NCI-H2029 treated with DMSO at 0.1 percent for 48 hours (cell line): ENCODE results near the gene SPACA5.
"Not testable (repeated sequence)": the region's sequence is repeated elsewhere in the genome, so short reads cannot be mapped to it uniquely, and the experiment has no call there.

ENCODE experiments used
- DNase-seq: peaks from one replicate; lab custom pipeline; 2025; lab: John Stamatoyannopoulos, UW

SPACA5 gene

DNA sequence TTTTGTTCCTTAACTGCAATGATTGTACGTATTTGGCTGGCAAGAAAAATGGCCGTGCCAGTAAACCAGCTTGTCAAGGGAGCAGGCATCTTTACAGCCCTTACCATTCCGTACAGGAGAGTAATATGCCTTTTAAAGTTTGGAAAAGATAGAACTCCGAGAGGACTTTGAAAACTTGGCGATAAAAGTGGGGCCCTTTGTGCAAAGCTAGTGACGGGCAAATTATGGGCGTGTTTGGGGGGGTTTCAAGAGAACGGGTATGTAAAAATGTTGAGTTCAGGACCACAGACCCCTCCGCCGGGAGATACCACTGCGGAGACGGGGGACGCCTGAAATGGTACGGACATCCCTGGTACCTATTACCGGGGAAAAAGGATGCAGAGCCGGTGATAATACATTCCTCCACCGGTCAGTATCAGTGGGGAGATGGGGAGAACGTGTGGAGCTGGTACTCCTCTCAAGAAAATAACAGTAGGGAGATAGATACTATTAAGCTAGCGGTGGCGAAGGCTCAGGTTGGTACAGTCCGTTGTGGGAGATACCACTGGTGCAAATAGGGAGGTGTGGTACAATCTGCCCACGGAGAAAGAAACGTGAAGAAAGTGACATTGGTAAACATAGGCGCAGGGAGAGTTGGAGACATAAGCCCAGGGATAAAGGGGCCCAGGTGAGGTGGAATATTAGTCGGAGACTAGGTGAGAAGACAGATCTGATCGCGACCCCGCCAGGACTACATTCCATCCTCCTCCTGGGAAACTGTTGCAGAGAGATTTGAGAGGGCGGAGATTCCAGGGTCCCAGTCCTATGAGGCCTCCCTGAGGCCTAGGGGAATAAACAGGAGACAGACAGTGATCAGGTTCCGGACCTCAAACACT is 14.5 kb downstream of the SPACA5 start:
- DNase-seq = peak; percentile 62

DNA sequence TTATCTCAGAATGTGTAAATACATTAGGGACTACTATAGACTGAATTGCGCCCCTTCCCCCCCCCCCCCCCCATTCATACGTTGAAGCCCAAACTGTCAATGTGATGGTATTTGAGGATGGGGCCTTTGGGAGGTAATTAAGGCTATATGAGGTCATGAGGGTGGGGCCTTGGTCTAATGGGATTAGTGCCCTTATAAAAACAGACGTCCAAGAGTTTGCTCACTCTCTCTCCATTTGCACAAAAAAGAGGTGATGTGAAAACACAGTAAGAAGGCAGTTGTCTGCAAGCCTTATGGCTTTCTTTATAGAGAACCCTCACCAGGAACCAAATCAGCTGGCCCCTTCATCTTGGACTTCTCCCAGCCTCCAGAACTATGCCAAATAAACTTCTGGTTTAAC is 15.3 kb downstream of the SPACA5 start:
- no peak for DNase-seq

DNA sequence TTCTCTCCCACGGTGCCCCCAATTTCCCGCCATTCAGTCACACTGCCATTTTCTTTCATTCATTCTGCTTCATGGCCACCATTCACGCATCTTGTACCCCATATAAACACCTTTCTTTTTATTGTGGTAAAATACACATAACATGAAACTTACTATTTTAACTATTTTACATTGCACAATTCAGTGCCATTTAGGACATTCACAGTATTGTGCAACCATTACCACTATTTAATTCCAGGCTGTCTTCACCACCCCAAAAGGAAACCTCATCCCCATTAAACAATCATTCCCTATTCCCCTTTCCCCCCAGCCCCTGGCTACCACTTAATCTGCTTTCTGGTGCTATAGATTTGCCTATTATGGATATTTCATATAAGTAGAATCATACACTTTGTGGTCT is 15.9 kb downstream of the SPACA5 start:
- no peak for DNase-seq

DNA sequence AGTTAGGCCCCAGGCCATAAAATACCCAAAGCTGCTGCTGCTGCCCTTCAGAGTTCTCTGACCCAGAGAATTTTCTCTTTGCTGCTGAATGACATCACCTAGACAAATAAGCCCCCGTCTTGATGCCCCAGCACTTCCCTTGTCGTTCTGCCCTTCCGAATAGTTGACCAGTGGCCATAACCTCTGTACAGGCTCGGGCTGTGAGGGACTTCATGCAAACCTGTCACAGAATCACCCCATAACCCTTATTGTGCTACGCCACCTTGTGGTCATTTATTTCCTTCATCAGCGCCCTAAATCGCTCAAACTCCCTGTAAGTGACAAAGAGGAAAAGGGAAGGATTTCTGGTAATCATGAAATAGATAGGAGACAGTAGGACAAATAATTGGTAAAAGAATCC is 18.8 kb downstream of the SPACA5 start:
- peak; percentile 25 for DNase-seq

DNA sequence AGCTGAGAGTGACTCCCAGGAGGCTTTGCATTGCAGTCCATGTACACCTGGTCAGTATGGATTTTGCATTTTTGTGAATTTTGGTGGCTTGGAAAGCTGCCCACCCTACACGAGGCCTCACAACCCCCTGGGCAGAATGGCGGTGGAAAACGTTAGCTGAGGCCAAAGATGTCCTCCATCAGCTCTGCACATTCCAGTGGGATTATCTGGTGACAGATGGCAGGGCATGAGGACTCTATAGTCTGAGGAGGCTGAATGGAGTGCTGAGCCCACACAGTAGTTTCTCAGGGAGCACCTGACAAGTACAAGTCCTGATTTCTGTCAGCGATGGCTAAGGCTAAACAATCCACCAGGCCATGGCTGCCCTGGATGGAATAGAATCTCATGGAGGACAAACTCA is 20.8 kb downstream of the SPACA5 start:
- not testable (repeated sequence) for DNase-seq

DNA sequence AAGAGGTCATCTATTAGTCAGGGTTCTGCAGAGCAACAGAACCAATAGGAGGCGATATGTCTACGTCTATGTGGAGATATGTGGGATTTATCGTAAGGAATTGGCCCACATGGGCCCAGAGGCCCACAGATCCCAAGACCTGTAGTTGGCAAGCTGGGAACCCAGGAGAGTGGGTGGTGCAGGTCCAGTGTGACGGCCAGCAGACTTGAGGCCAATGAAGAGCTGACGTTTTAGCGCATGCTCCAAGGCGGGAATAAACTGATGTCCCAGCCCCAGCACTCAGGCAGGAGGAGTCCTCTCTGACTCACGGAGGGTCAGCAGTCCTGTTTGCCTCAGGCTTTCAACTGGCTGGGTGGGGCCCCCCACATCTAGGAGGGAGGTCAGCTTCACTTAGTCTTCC is 21.3 kb downstream of the SPACA5 start:
- no peak for DNase-seq

DNA sequence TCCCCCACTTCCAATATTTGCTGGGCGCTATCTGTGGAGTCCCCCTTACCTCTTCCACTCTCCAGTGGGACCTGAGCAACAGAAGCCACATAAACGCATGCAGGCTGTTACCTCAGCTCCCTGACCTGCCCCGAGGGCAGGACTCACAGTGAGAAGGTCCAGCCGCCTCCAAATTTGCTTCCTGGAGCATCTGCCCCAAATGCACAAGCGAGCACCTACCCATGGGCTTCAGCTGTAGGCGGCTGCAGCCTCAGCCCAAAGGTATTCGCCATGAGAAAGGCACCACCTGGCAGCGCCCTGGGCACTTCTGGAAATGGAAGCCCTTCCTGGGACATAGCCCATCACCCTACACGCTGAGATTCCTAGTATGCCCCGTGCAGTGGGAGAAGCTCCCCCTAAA is 23.4 kb downstream of the SPACA5 start:
- no peak for DNase-seq

DNA sequence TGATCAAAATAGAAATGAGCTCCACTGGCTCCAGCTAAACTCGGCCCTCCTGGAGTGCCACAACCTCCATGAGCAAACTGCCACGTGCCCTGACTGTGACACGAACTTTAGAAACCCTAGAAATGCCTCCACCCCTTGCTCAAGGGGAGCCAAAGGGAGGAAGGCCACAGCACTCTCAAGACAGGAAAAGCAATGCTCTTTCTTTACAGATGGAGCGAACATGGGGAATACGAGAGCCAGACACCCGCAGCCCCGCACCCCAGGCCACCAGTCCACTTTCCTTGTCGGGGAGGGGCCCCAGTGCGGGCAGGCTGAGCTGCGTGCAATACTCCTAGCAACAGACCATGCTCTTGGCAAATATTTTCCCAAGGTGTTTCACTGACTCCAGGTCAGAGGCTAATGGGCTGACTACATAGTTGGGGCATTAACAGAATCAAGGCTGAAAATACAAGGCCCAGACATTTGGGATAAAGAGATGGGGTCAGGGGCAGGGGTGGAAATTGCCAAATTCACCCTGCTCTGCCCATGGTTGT is 23.9 kb downstream of the SPACA5 start:
- DNase-seq = not testable (repeated sequence)

DNA sequence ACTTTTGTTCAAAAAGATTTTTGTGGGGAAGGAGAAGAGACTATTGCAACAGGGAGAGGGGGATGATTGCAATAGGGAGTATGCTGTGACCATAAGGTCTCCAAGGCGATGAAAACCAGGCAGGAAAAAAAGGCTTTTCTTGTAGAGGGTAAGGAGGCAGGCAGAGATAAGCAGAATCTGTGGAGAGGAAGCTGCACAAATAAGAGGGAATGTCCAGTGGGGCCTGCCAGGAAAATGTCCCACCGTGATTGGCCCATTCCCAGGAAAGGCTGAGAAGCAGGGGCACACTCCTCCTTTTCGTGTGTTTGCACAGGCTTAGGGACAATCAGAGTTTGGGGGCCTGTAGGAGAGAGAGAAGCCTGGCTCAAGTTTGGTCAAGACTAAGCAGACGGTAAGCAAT is 29.1 kb downstream of the SPACA5 start:
- no peak for DNase-seq

DNA sequence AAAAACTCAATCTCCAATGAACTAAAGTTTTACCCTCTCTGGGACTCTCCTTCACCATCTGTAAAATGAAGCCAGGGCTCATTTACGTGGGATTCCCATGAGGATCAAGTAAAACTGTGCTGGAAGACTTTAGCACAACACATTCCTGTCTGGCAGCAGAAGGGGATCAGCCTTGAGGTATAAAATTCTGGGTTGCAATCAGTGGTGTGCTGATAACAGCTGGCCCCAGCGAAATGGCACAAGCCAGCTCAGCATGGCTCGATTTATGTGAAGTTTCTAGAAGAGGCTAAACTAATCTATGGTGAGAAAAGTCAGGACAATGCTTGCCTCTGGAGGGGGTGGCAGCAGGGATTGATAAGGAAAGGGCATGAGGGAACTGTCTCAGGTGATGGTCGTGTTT is 36.3 kb downstream of the SPACA5 start:
- DNase-seq = no peak

DNA sequence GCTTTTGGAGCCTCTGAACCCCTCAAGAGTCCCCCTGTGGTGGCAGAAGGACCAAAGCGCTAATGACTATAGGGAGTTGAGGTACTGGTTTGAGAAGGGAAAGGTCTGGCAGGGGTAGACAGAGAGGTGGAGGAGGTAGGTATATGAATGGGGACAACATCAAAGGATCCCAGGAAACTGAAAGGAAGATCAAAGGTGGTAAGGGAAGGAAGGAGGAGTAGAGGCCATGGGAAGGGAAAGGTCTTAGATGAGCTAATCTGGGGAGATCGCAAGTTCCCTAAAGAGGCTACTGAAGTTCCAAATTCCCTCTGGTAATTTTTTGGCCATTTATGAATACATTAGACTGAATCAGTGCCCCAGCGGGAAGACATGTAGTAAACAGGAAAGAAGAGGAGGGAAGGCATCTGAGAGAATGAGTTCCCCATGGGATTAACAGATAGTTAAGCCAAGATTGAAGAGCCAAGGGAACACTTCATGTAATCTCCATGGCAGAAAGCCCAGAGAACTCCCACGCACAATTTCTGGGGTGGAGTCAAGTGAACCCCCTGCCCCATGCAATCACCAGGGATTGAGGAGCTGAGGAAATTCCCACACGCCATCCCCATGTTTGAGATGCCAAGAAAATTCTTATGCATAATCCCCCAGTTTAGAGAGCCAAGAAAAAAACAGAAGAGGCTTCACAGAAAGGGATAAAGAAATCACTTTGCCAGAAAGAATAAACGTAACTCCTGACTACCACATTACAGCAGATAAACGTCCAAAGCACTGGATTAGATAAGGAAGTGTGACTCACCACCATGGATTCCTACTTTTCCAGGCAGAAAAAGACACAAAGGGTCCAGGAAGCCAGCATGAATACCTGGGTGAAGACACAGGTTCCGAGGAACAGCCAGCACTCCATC is 38.9 kb downstream of the SPACA5 start:
- DNase-seq = no peak

DNA sequence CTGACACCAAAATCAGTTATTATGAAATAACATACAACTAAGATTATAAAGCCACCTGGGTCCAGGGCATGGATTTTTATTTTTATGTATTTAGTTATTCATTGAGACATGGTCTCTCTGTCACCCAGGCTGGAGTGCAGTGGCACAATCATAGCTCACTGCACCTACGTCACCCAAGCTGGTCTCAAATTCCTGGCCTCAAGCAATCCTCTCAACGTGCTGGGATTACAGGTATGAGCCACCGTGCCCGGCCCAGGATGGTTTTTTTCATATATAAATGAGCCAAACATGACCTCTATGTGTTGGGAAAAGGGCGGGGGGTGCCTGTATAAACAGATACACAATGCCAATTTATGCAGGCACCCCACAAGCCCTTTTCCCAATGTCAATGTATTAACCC is 40.1 kb downstream of the SPACA5 start:
- DNase-seq = no peak

DNA sequence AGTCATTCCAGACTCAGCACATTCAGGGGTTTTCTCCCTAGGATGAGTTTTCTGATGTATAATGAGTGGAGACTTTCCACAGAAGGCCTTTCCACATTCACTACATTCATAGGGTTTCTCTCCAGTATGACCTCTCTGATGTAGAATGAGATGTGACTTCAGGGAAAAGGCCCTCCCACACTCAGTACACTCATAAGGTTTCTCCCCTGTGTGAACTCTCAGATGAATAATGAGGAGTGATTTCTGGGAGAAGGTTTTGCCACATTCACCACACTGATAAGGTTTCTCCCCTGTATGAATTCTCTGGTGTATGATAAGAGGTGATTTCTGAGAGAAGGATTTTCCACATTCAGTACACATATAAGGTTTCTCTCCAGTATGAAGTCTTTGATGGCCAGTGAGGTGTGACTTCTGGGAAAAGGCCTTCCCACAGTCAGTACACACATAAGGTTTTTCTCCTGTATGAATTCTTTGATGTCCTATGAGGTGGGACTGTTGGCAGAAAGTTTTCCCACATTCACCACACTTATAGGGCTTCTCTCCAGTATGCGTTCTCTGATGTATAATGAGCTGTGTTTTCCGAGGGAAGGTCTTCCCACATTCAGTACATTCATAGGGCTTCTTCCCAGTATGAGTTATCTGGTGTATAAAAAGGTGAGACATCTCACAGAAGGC is 52.0 kb downstream of the SPACA5 start:
- no peak for DNase-seq

DNA sequence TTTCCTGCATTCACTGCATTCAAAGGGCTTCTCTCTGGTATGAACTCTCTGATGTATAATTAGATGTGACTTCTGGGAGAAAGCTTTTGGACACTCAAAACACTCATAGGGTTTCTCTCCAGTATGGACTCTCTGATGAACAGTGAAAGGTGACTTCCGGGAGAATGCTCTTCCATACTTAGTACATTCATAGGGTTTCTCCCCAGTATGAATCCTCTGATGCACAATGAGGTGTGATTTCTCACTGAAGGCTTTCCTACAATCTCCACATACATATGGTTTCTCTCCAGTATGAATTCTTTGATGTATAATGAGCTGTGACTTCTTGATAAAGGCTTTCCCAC is 52.5 kb downstream of the SPACA5 start:
- no peak for DNase-seq
